ENCODE data around the gene ZFHX3. TPM values are rescaled to one million over a fixed set of nuclear protein-coding genes. Genes with fewer than 3 reads are reported as not detected.

ZFHX3 gene
- total and polyA plus RNA-seq, 2 of the 8 experiments (the other 6 are each of a cell fraction or from before 2014, with no cell fraction given) = 0.08 to 0.99 TPM

DNA sequence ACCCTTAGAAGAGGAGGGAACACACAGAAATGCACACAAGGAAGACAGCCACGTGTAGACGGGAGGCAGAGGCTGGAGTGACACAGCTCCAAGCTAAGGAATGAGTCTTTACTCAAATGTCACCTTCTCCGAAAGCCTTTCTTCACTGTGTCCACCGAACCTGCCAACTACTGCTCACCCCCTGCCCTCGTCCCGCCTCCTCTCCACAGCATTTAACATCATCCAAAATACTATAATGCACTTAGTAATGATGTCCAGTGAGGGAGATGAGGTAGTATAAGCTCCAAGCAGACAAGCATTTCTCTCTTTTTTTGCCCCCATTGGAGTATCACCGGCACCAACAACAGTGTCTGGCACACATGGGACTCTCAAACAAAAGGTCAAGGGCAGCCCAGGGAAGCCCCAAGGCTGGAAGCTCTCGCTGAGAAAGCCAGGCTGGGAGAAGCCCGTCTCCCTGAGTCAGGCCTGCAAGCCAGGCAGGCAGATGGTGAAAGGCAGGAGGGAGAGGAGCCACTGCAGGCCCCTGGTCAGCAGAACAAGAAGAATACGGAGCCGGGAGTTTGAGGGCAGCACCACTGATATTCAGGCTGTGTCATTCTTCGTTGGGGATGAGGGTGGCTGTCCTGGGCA, 25.9 kb downstream of the ZFHX3 start (continued):
- TF ChIP-seq, protein P1, sequence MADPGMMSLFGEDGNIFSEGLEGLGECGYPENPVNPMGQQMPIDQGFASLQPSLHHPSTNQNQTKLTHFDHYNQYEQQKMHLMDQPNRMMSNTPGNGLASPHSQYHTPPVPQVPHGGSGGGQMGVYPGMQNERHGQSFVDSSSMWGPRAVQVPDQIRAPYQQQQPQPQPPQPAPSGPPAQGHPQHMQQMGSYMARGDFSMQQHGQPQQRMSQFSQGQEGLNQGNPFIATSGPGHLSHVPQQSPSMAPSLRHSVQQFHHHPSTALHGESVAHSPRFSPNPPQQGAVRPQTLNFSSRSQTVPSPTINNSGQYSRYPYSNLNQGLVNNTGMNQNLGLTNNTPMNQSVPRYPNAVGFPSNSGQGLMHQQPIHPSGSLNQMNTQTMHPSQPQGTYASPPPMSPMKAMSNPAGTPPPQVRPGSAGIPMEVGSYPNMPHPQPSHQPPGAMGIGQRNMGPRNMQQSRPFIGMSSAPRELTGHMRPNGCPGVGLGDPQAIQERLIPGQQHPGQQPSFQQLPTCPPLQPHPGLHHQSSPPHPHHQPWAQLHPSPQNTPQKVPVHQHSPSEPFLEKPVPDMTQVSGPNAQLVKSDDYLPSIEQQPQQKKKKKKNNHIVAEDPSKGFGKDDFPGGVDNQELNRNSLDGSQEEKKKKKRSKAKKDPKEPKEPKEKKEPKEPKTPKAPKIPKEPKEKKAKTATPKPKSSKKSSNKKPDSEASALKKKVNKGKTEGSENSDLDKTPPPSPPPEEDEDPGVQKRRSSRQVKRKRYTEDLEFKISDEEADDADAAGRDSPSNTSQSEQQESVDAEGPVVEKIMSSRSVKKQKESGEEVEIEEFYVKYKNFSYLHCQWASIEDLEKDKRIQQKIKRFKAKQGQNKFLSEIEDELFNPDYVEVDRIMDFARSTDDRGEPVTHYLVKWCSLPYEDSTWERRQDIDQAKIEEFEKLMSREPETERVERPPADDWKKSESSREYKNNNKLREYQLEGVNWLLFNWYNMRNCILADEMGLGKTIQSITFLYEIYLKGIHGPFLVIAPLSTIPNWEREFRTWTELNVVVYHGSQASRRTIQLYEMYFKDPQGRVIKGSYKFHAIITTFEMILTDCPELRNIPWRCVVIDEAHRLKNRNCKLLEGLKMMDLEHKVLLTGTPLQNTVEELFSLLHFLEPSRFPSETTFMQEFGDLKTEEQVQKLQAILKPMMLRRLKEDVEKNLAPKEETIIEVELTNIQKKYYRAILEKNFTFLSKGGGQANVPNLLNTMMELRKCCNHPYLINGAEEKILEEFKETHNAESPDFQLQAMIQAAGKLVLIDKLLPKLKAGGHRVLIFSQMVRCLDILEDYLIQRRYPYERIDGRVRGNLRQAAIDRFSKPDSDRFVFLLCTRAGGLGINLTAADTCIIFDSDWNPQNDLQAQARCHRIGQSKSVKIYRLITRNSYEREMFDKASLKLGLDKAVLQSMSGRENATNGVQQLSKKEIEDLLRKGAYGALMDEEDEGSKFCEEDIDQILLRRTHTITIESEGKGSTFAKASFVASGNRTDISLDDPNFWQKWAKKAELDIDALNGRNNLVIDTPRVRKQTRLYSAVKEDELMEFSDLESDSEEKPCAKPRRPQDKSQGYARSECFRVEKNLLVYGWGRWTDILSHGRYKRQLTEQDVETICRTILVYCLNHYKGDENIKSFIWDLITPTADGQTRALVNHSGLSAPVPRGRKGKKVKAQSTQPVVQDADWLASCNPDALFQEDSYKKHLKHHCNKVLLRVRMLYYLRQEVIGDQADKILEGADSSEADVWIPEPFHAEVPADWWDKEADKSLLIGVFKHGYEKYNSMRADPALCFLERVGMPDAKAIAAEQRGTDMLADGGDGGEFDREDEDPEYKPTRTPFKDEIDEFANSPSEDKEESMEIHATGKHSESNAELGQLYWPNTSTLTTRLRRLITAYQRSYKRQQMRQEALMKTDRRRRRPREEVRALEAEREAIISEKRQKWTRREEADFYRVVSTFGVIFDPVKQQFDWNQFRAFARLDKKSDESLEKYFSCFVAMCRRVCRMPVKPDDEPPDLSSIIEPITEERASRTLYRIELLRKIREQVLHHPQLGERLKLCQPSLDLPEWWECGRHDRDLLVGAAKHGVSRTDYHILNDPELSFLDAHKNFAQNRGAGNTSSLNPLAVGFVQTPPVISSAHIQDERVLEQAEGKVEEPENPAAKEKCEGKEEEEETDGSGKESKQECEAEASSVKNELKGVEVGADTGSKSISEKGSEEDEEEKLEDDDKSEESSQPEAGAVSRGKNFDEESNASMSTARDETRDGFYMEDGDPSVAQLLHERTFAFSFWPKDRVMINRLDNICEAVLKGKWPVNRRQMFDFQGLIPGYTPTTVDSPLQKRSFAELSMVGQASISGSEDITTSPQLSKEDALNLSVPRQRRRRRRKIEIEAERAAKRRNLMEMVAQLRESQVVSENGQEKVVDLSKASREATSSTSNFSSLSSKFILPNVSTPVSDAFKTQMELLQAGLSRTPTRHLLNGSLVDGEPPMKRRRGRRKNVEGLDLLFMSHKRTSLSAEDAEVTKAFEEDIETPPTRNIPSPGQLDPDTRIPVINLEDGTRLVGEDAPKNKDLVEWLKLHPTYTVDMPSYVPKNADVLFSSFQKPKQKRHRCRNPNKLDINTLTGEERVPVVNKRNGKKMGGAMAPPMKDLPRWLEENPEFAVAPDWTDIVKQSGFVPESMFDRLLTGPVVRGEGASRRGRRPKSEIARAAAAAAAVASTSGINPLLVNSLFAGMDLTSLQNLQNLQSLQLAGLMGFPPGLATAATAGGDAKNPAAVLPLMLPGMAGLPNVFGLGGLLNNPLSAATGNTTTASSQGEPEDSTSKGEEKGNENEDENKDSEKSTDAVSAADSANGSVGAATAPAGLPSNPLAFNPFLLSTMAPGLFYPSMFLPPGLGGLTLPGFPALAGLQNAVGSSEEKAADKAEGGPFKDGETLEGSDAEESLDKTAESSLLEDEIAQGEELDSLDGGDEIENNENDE (IDR thresholded peaks at IDR 0.05; ENCODE audit: insufficient replicate concordance, low read length) = no peak
- no peak for TF ChIP-seq POU5F1 (IDR thresholded peaks at IDR 0.05; ENCODE audit: low read depth, low read length)
- TF ChIP-seq CEBPB (IDR thresholded peaks at IDR 0.05; ENCODE audit: low read depth, low read length) = no peak
- no peak for TF ChIP-seq RBBP5 (IDR thresholded peaks at IDR 0.05; ENCODE audit: borderline replicate concordance, low read depth, low read length)
- no peak for TF ChIP-seq EZH2 (IDR thresholded peaks at IDR 0.05; ENCODE audit: low read depth, low read length, severe bottlenecking)
- TF ChIP-seq CHD1 (IDR thresholded peaks at IDR 0.05; ENCODE audit: low read depth, low read length) = no peak
- no peak for TF ChIP-seq RNF2 (IDR thresholded peaks at IDR 0.05; ENCODE audit: borderline replicate concordance, low read depth, low read length, missing control alignments, poor library complexity, severe bottlenecking)
- TF ChIP-seq SRF (IDR thresholded peaks at IDR 0.05; ENCODE audit: low read depth, low read length) = no peak
- TF ChIP-seq KDM4A (IDR thresholded peaks at IDR 0.05; ENCODE audit: low read depth, low read length, severe bottlenecking) = no peak
- no peak for TF ChIP-seq BCL11A (IDR thresholded peaks at IDR 0.05; ENCODE audit: low read depth in 2 of 2, low read length in 2 of 2)
